NCI-H2227 treated with DMSO at 0.1 percent for 48 hours (cell line): ENCODE results near the gene GAREM1.
"Not testable (repeated sequence)": the region's sequence is repeated elsewhere in the genome, so short reads cannot be mapped to it uniquely, and the experiment has no call there.

ENCODE experiments used
- DNase-seq: peaks from one replicate; lab custom pipeline; 2025; lab: John Stamatoyannopoulos, UW

The GAREM1 gene

GRCh38 chr18:32470714-32471633, at the start of gene GAREM1:
GAREM1 (minus strand) TSS chr18:32470882; CDS start chr18:32470428, 454 bp downstream.
- DNase-seq: peak; percentile 94

GRCh38 chr18:32511147-32511546, 40.5 kb upstream of the GAREM1 start:
- DNase-seq: no peak

- no peak for DNase-seq
Observed at GRCh38 chr18:32509111-32509510, 38.4 kb upstream of the GAREM1 start.

GRCh38 chr18:32507093-32507492, 36.4 kb upstream of the GAREM1 start:
- no peak for DNase-seq

- no peak for DNase-seq
Observed at GRCh38 chr18:32502014-32502413, 31.3 kb upstream of the GAREM1 start.

- not testable (repeated sequence) for DNase-seq
Observed at GRCh38 chr18:32501242-32501641, 30.6 kb upstream of the GAREM1 start.

GRCh38 chr18:32483002-32483401, 12.3 kb upstream of the GAREM1 start:
- no peak for DNase-seq

GRCh38 chr18:32482117-32482516, 11.4 kb upstream of the GAREM1 start:
- no peak for DNase-seq

GRCh38 chr18:32480581-32480980, 9.9 kb upstream of the GAREM1 start:
- no peak for DNase-seq

- DNase-seq: peak; percentile 10
Observed at GRCh38 chr18:32478807-32479206, 8.1 kb upstream of the GAREM1 start.

- DNase-seq: no peak
Observed at GRCh38 chr18:32478317-32478716, 7.6 kb upstream of the GAREM1 start.

GRCh38 chr18:32476106-32476505, 5.4 kb upstream of the GAREM1 start:
- DNase-seq: no peak

- not testable (repeated sequence) for DNase-seq
Observed at GRCh38 chr18:32475069-32475468, 4.4 kb upstream of the GAREM1 start.

GRCh38 chr18:32473325-32473724, 2.6 kb upstream of the GAREM1 start:
- DNase-seq: no peak

GRCh38 chr18:32472841-32473240, 2.2 kb upstream of the GAREM1 start:
- DNase-seq: no peak

GRCh38 chr18:32470460-32470713, 295 bp downstream of the GAREM1 start:
- DNase-seq: peak; percentile 42

- no peak for DNase-seq
Observed at GRCh38 chr18:32469691-32470459, 807 bp downstream of the GAREM1 start.

- DNase-seq: peak; percentile 21
Observed at GRCh38 chr18:32469190-32469651, 1.5 kb downstream of the GAREM1 start.

GRCh38 chr18:32468147-32468845, 2.4 kb downstream of the GAREM1 start:
- no peak for DNase-seq

GRCh38 chr18:32461709-32462272, 8.9 kb downstream of the GAREM1 start:
- no peak for DNase-seq

GRCh38 chr18:32460171-32460731, 10.4 kb downstream of the GAREM1 start:
- no peak for DNase-seq
